Smooth muscle cell (in vitro differentiated cells): Measurements from ENCODE around the gene RHBDF2. TPM values are rescaled to one million over a fixed set of nuclear protein-coding genes. Genes with fewer than 3 reads are reported as not detected.
"Not testable (repeated sequence)": the region's sequence is repeated elsewhere in the genome, so short reads cannot be mapped to it uniquely, and the experiment has no call there.

Experiments used
- DNase-seq: peaks from one replicate; lab custom pipeline; 2025; ENCODE audit not compliant: unreplicated experiment; lab: John Stamatoyannopoulos, UW
- H2AFZ ChIP-seq: fragments of 200-600 bp; sonication (generic); 2 replicates; pipeline ENCODE4 v1.6.0; 2016; ENCODE audit warnings: antibody characterized with exemption, low read depth, mild to moderate bottlenecking
- H3F3A ChIP-seq: fragments of 200-600 bp; sonication (generic); 2 replicates; pipeline ENCODE4 v1.6.0; 2017; ENCODE audit warnings: antibody characterized with exemption, low read depth
- H3K27ac ChIP-seq: fragments of 200-600 bp; sonication (generic); 2 replicates; pipeline ENCODE4 v1.5.1; 2016; ENCODE audit warnings: low read depth, mild to moderate bottlenecking
- H3K27me3 ChIP-seq: fragments of 200-600 bp; sonication (generic); 2 replicates; pipeline ENCODE4 v1.6.1; 2016; ENCODE audit warnings: low read depth, mild to moderate bottlenecking
- H3K36me3 ChIP-seq: fragments of 200-600 bp; sonication (generic); 2 replicates; pipeline ENCODE4 v1.5.1; 2016; ENCODE audit warnings: low read depth
- H3K4me1 ChIP-seq: fragments of 200-600 bp; sonication (generic); 2 replicates; pipeline ENCODE4 v1.5.1; 2016; ENCODE audit warnings: low read depth
- H3K4me2 ChIP-seq: fragments of 200-600 bp; sonication (generic); 2 replicates; pipeline ENCODE4 v1.6.0; 2016; ENCODE audit warnings: mild to moderate bottlenecking
- H3K4me3 ChIP-seq: fragments of 200-600 bp; sonication (generic); 2 replicates; pipeline ENCODE4 v1.5.1; 2016; ENCODE audit warnings: mild to moderate bottlenecking
- H3K79me2 ChIP-seq: fragments of 200-600 bp; sonication (generic); 2 replicates; pipeline ENCODE4 v1.6.0; 2016; ENCODE audit warnings: low read depth, mild to moderate bottlenecking
- H3K9ac ChIP-seq: fragments of 200-600 bp; sonication (generic); 2 replicates; pipeline ENCODE4 v1.6.0; 2016; ENCODE audit warnings: low read depth
- H3K9me3 ChIP-seq: fragments of 200-600 bp; sonication (generic); replicated peaks from 2 replicates; pipeline ENCODE4 v1.5.1; 2016; ENCODE audit warnings: low read depth
- H4K20me1 ChIP-seq: fragments of 200-600 bp; sonication (generic); 2 replicates; pipeline ENCODE4 v1.6.0; 2016; ENCODE audit warnings: low read depth
- WGBS: methylation state at CpG from one replicate; pipeline ENCODE4 v1.1.7; 2016; ENCODE audit warnings: low lambda C conversion rate; 5-methylcytosine and 5-hydroxymethylcytosine counted together
- polyA plus RNA-seq: library from polyadenylated mRNA; unstranded; fragments of >200 nt; fragmentation: Nextera tagmentation; extraction: Ambion mirVana; gene quantifications from 2 replicates; pipeline ENCODE4 v1.2.1, GENCODE V29; 2016
- total RNA-seq: library from RNA; depleted of rRNA; stranded (reverse); fragments of >200 nt; gene quantifications from 2 replicates; pipeline ENCODE4 v1.2.3, GENCODE V29; 2014
- TF ChIP-seq, protein P1 (sequence below): fragments of 200-600 bp; sonication (generic); IDR thresholded peaks from 2 replicates; pipeline ENCODE4 v1.5.1; 2017; ENCODE audit warnings: borderline replicate concordance, mild to moderate bottlenecking, antibody characterized with exemption; ENCODE audit not compliant: insufficient read depth, poor library complexity, severe bottlenecking

The RHBDF2 gene
- total and polyA plus RNA-seq, 2 experiments from 2014 or later = 12.2 to 20.5 TPM

DNA sequence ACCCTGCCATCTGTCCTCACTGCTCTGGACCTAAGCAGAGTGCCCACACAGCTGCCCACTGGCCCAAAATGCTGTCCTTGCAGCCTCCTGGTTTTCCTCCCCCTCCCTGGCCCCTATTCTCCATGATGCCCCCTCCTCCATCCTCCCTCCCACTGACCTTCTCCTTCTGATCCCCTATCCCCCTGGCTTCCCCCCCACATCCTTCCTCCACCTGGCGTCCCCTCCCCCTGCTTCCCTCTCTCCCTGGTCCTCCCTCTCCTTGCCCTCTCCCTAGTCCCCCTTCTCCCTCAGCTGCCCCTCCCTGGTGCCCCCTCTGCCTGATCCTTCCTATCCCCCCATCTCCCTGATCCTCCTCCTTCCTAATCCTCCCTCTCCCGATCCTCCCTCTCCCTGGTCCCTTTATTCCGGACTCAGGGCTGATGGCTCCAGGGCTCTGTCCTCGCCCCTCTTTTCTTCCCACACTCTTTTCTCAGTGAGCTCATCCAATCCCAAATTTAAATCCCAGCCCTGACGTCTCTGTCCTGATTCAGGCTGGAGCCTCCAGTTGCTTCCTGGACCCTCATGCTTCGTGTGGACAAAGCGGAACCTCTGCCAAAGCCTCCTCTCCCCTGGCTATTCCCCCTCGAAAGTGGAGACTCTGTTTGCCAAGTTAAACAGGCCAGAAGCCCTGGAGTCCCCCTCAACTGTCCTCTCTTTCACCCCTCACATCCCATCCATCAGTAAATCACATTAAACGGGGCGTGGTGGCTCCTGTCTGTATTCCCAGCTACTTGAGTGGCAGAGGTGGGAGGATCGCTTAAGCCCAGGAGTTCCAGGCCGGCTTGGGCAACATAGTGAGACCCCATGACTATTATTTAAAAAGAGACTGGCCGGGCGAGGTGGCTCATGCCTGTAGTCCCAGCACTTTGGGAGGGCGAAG lies 18.1 kb upstream of the RHBDF2 start:
- DNase-seq = no peak
- Histone ChIP-seq H3K27me3 (no peaks in the 10 kb centered on the region), H4K20me1 (no peaks in the 10 kb centered on the region), H3K9ac (no peak overlapping the region), H3K36me3 (no peaks in the 10 kb centered on the region), H3K27ac (no peak overlapping the region), H3K9me3 (no peaks in the 10 kb centered on the region), H3K4me2 (no peak overlapping the region), H3K79me2 (no peaks in the 10 kb centered on the region), H3K4me3 (no peak overlapping the region), H2AFZ (no peak overlapping the region), H3K4me1 (no peaks in the 10 kb centered on the region), H3F3A (no peaks in the 10 kb centered on the region)
- 87% methylated on average over 14 of the region's 15 CpGs for WGBS
- TF ChIP-seq, protein P1, sequence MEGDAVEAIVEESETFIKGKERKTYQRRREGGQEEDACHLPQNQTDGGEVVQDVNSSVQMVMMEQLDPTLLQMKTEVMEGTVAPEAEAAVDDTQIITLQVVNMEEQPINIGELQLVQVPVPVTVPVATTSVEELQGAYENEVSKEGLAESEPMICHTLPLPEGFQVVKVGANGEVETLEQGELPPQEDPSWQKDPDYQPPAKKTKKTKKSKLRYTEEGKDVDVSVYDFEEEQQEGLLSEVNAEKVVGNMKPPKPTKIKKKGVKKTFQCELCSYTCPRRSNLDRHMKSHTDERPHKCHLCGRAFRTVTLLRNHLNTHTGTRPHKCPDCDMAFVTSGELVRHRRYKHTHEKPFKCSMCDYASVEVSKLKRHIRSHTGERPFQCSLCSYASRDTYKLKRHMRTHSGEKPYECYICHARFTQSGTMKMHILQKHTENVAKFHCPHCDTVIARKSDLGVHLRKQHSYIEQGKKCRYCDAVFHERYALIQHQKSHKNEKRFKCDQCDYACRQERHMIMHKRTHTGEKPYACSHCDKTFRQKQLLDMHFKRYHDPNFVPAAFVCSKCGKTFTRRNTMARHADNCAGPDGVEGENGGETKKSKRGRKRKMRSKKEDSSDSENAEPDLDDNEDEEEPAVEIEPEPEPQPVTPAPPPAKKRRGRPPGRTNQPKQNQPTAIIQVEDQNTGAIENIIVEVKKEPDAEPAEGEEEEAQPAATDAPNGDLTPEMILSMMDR = no peak

DNA sequence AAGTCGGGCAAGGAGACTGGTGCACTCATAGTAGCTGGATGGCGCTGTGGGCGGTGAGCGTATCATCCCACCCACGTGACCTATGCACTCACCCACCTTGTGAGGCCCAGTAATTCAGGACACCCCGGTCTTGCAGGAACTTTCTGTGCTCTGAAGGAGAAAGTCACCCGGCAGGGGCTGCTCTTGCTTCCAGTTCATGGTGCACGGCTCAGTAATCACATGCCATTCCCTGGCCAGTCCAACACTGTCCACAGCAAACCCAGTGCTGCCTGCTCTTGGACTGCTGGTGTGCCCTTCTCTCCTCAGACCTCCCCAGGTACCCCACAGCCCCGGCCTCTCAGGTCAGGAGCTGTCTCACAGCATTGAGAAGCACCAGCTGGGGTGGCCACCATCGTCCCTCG lies 16.4 kb upstream of the RHBDF2 start:
- Histone ChIP-seq H3K4me3 (no peak overlapping the region), H3K79me2 (no peaks in the 10 kb centered on the region), H3K9me3 (no peaks in the 10 kb centered on the region), H3K9ac (no peak overlapping the region), H4K20me1 (no peaks in the 10 kb centered on the region), H3K4me2 (no peak overlapping the region), H3K27me3 (no peaks in the 10 kb centered on the region), H3K4me1 (no peaks in the 10 kb centered on the region), H3K36me3 (no peaks in the 10 kb centered on the region), H2AFZ (no peak overlapping the region), H3F3A (no peaks in the 10 kb centered on the region), H3K27ac (no peak overlapping the region)
- DNase-seq = no peak
- TF ChIP-seq, protein P1 = no peak
- 93% methylated on average over 11 of the region's 11 CpGs for WGBS

DNA sequence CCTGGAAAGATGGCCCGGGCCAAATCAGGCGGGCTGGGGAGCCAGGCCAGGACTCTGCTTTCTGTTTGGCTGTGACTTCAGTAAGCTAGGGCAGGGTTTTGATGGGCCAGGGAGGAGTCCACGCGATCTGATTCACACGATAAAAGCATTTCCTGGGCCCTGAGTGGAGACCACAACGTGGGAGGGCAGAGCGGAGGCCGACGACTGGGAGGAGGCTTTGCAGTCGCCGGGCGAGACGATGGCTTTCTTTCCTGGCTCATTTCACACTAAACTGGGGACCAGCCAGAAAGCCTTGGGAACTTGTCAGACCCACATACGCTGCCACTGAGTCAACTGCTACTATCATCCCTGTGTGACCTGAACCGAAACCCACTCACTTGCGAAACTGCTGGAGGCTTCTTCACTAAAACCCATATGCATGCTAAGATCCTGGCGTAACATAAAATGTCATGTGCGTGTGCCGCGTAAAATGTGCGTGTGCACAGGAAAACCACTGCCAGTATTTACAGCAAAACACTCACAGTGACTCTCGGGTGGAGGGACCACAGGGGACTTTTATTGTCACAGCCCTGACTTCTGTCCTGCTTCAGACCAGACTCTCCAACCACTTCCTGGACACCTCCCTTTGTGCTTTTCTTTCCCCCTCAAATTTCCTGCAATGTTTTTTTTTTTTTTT lies 14.2 kb upstream of the RHBDF2 start:
- peak; percentile 22 for DNase-seq
- Histone ChIP-seq H3K9ac (peak overlapping the region; percentile 42), H3K36me3 (no peaks in the 10 kb centered on the region), H2AFZ (no peak overlapping the region), H4K20me1 (no peaks in the 10 kb centered on the region), H3K27ac (peak overlapping the region; percentile 91), H3F3A (no peaks in the 10 kb centered on the region), H3K4me3 (no peak overlapping the region), H3K4me1 (no peaks in the 10 kb centered on the region), H3K27me3 (no peaks in the 10 kb centered on the region), H3K79me2 (no peaks in the 10 kb centered on the region), H3K9me3 (no peaks in the 10 kb centered on the region), H3K4me2 (peak overlapping the region; percentile 69)
- 47% methylated on average over 22 of the region's 22 CpGs for WGBS
- TF ChIP-seq, protein P1 = no peak

DNA sequence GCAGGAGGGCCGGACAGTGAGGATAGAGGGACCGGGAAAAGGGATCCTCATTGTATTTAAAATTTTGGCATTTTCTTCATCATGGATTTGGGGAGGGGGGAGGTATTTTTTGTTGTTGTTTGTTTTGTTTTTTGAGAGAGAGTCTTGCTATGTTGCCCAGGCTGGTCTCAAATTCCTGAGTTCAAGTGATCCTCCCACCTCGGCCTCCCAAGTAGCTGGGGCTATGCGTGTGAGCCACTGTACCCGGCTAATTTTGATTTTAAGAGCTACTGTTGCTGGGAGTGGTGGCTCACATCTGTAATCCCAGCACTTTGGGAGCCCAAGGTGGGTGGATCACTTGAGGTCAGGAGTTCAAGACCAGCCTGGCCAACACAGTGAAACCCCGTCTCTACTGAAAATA lies 13.1 kb upstream of the RHBDF2 start:
- not testable (repeated sequence) for H3K9me3 ChIP-seq, H3K4me3 ChIP-seq, H2AFZ ChIP-seq, H3F3A ChIP-seq, H3K79me2 ChIP-seq, H3K4me1 ChIP-seq, H4K20me1 ChIP-seq, H3K9ac ChIP-seq, H3K27me3 ChIP-seq, H3K4me2 ChIP-seq, DNase-seq, H3K27ac ChIP-seq, H3K36me3 ChIP-seq
- WGBS = 94% methylated on average over 6 of the region's 6 CpGs
